Bronchial epithelial cell (primary cell): ENCODE data around the gene FAM81A. TPM values are rescaled to one million over a fixed set of nuclear protein-coding genes. Genes with fewer than 3 reads are reported as not detected.
"Not testable (repeated sequence)": the region's sequence is repeated elsewhere in the genome, so short reads cannot be mapped to it uniquely, and the experiment has no call there.

Source experiments
- DNase-seq: peaks from one replicate; pipeline ENCODE4 v3.0.0-alpha.2; 2010; ENCODE audit warnings: low read depth
- FAIRE-seq: peaks from 2 replicates; lab custom pipeline; 2011; peaks lifted over from hg19 to GRCh38; lab: Jason Lieb, UNC
- H3K27me3 ChIP-seq: 2 replicates; pipeline ENCODE4 v1.5.1; 2011; ENCODE audit warnings: low read length; ENCODE audit not compliant: control insufficient read depth, insufficient read depth
- H3K36me3 ChIP-seq: 2 replicates; pipeline ENCODE4 v1.5.1; 2011; ENCODE audit warnings: low read length; ENCODE audit not compliant: control insufficient read depth, insufficient read depth
- H3K4me3 ChIP-seq: 2 replicates; pipeline ENCODE4 v1.5.1; 2011; ENCODE audit warnings: mild to moderate bottlenecking, low read depth, low read length, control low read depth
- CTCF ChIP-seq: IDR thresholded peaks from 2 replicates; pipeline ENCODE4 v1.5.1; 2011; ENCODE audit warnings: mild to moderate bottlenecking, moderate library complexity, low read length, control low read depth, inconsistent platforms; ENCODE audit not compliant: insufficient read depth, severe bottlenecking
- total RNA-seq: library from RNA; depleted of rRNA; stranded (reverse); fragments of >200 nt; gene quantifications from 2 replicates; pipeline ENCODE4 v1.2.1, GENCODE V29; 2014

The FAM81A gene
- total RNA-seq, 1 donor from 2014 or later = 0.26 TPM

GRCh38 chr15:59398220-59398619, 39.8 kb upstream of the FAM81A start:
- Histone ChIP-seq H3K36me3 (no peaks in the 10 kb centered on the region), H3K27me3 (no peaks in the 10 kb centered on the region), H3K4me3 (no peak overlapping the region)
- FAIRE-seq (no peak), DNase-seq (no peak)
- no peak for TF ChIP-seq CTCF

DNA sequence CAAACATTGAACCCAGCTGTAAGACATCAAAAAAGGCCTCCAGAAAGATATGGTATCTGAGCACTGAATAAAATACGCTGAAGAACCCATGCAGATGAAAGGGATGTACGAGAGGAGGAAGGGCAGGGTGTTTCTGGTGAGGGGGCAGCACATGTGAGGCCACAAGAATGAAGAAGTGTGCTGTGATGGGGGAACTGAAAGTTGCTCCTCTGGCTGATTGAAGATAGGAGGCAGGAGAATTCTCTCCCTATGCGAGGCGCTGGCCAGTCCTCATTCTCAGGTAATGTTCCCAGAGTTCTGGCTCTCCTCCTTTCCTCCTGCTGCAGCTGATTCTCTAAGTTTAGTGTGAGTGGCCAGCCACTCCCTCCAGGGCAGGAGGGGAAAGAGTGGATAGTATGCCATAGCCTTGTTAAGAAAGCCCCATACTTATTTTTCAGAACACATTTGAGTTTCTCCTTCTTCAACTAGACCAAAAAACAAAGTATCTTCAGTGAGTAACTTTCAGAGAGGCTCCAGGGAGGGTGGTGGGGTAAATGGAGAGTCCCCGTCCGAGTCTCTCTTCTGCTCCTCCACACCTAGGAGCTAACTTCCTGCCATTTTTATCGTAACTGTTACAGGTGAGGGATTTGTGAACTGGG, 38.4 kb upstream of the FAM81A start:
- H3K36me3 ChIP-seq = no peaks in the 10 kb centered on the region

GRCh38 chr15:59400103-59400813, 37.7 kb upstream of the FAM81A start:
- FAIRE-seq = peak; percentile 7
- Histone ChIP-seq H3K36me3 (no peaks in the 10 kb centered on the region), H3K27me3 (no peaks in the 10 kb centered on the region), H3K4me3 (no peak overlapping the region)
- TF ChIP-seq CTCF = no peak
- peak; percentile 67 for DNase-seq

More for the DNA sequence above, 38.4 kb upstream of the FAM81A start:
- TF ChIP-seq CTCF = no peak
- FAIRE-seq (no peak), DNase-seq (no peak)
- no peaks in the 10 kb centered on the region for H3K27me3 ChIP-seq
- no peak overlapping the region for H3K4me3 ChIP-seq

- not testable (repeated sequence) for FAIRE-seq, DNase-seq, H3K36me3 ChIP-seq, H3K27me3 ChIP-seq, H3K4me3 ChIP-seq
Measured at GRCh38 chr15:59401051-59401823, 36.7 kb upstream of the FAM81A start.

GRCh38 chr15:59401824-59402569, 36.0 kb upstream of the FAM81A start:
- no peak for FAIRE-seq
- no peaks in the 10 kb centered on the region for H3K36me3 ChIP-seq
- H3K4me3 ChIP-seq = no peak overlapping the region
- TF ChIP-seq CTCF = no peak
- no peak for DNase-seq
- H3K27me3 ChIP-seq = no peaks in the 10 kb centered on the region
